Ascending aorta (tissue), 2 donors: ENCODE measurements around the gene OR2T6. TPM values are rescaled to one million over a fixed set of nuclear protein-coding genes. Genes with fewer than 3 reads are reported as not detected.
"Not testable (repeated sequence)": the region's sequence is repeated elsewhere in the genome, so short reads cannot be mapped to it uniquely, and the experiment has no call there.

Experiments used
- DNase-seq, 2 donors: peaks; one replicate each; pipeline ENCODE4 v3.0.0-alpha.2; 2019; ENCODE audit warnings: low spot score in 2 of 2
- H3K27ac ChIP-seq, 2 donors: fragments of 200-600 bp; sonication (generic); one replicate each; pipeline ENCODE4 v1.5.1; 2016 to 2017; ENCODE audit warnings: mild to moderate bottlenecking in 1 of 2
- H3K27me3 ChIP-seq: fragments of 200-600 bp; sonication (generic); one replicate; pipeline ENCODE4 v1.5.1; 2017
- H3K36me3 ChIP-seq, 2 donors: fragments of 200-600 bp; sonication (generic); one replicate each; pipeline ENCODE4 v1.5.1; 2016
- H3K4me1 ChIP-seq, 2 donors: fragments of 200-600 bp; sonication (generic); one replicate each; pipeline ENCODE4 v1.5.1; 2016 to 2017; ENCODE audit warnings: mild to moderate bottlenecking in 1 of 2
- H3K4me3 ChIP-seq, 2 donors: fragments of 200-600 bp; sonication (generic); one replicate each; pipeline ENCODE4 v1.5.1; 2016 to 2017; ENCODE audit warnings: mild to moderate bottlenecking in 1 of 2
- H3K9me3 ChIP-seq, 2 donors: fragments of 200-600 bp; sonication (generic); one replicate each; pipeline ENCODE4 v1.5.1; 2016
- CTCF ChIP-seq, 3 experiments: fragments of 200-600 bp in 2 of 3; fragments of 450-650 bp in 1 of 3; sonication (generic) in 2 of 3; IDR thresholded peaks; one replicate each; pipeline ENCODE4 v1.5.1; 2016 to 2019; ENCODE audit warnings: antibody characterized with exemption in 3 of 3, mild to moderate bottlenecking in 1 of 3, moderate library complexity in 1 of 3
- intact Hi-C: fragments of 100-400 bp; cut with DNase I; formaldehyde crosslinking; loops from one replicate; pipeline ENCODE4 v1.15.1; 2023
- total RNA-seq: library from RNA; depleted of rRNA; stranded (reverse); fragments of >200 nt; gene quantifications from one replicate; pipeline ENCODE4 v1.1.0, GENCODE V29; 2016

Gene OR2T6
- total RNA-seq, 1 donor from 2014 or later, result not detected

- H3K4me3 ChIP-seq, result no peak overlapping the region
Observed at GRCh38 chr1:248417854-248418253, 42.3 kb downstream of the OR2T6 start.

GRCh38 chr1:248421384-248421783 lies 45.8 kb downstream of the OR2T6 start:
- no peaks in the 10 kb centered on the region for H3K27me3 ChIP-seq
- no peak overlapping the region for H3K4me3 ChIP-seq
- no peak overlapping the region for H3K27ac ChIP-seq
- intact Hi-C loops, result no loop called here
- no peak for TF ChIP-seq CTCF (IDR thresholded peaks at IDR 0.05)
- no peaks in the 10 kb centered on the region for H3K36me3 ChIP-seq
- no peak for DNase-seq
- H3K9me3 ChIP-seq, result no peaks in the 10 kb centered on the region
- no peaks in the 10 kb centered on the region for H3K4me1 ChIP-seq

More at GRCh38 chr1:248417854-248418253, 42.3 kb downstream of the OR2T6 start:
- H3K9me3 ChIP-seq, result no peaks in the 10 kb centered on the region
- H3K36me3 ChIP-seq, result no peaks in the 10 kb centered on the region
- no peaks in the 10 kb centered on the region for H3K27me3 ChIP-seq
- no peak for DNase-seq
- no peaks in the 10 kb centered on the region for H3K4me1 ChIP-seq
- no peak overlapping the region for H3K27ac ChIP-seq
- TF ChIP-seq CTCF (IDR thresholded peaks at IDR 0.05), result no peak
- intact Hi-C loops, result no loop called here

- DNase-seq, H3K4me3 ChIP-seq, H3K27me3 ChIP-seq, intact Hi-C loops, H3K9me3 ChIP-seq, H3K4me1 ChIP-seq, H3K27ac ChIP-seq, H3K36me3 ChIP-seq: not testable (repeated sequence)
Observed at GRCh38 chr1:248427526-248428191, 52.1 kb downstream of the OR2T6 start.

- H3K9me3 ChIP-seq, DNase-seq, intact Hi-C loops: not testable (repeated sequence)
Observed at GRCh38 chr1:248428192-248428533, 52.6 kb downstream of the OR2T6 start.

GRCh38 chr1:248431683-248432082 lies 56.1 kb downstream of the OR2T6 start:
- H3K27ac ChIP-seq, intact Hi-C loops, H3K4me3 ChIP-seq, H3K4me1 ChIP-seq, H3K36me3 ChIP-seq, H3K9me3 ChIP-seq, DNase-seq, H3K27me3 ChIP-seq: not testable (repeated sequence)

More at GRCh38 chr1:248428192-248428533, 52.6 kb downstream of the OR2T6 start:
- not testable (repeated sequence) for H3K27me3 ChIP-seq, H3K36me3 ChIP-seq, H3K4me3 ChIP-seq, H3K4me1 ChIP-seq, H3K27ac ChIP-seq

GRCh38 chr1:248432201-248432600 lies 56.7 kb downstream of the OR2T6 start:
- H3K4me3 ChIP-seq, H3K36me3 ChIP-seq, H3K27ac ChIP-seq, H3K9me3 ChIP-seq, H3K4me1 ChIP-seq, DNase-seq, H3K27me3 ChIP-seq, intact Hi-C loops: not testable (repeated sequence)

GRCh38 chr1:248433811-248434415 lies 58.4 kb downstream of the OR2T6 start:
- H3K36me3 ChIP-seq, H3K27me3 ChIP-seq, DNase-seq, intact Hi-C loops, H3K4me1 ChIP-seq, H3K4me3 ChIP-seq, H3K27ac ChIP-seq, H3K9me3 ChIP-seq: not testable (repeated sequence)

GRCh38 chr1:248434913-248435312 lies 59.4 kb downstream of the OR2T6 start:
- intact Hi-C loops, H3K36me3 ChIP-seq, H3K4me1 ChIP-seq, H3K27me3 ChIP-seq, DNase-seq, H3K9me3 ChIP-seq, H3K4me3 ChIP-seq, H3K27ac ChIP-seq: not testable (repeated sequence)

- intact Hi-C loops, result not testable (repeated sequence)
Observed at GRCh38 chr1:248436303-248436702, 60.8 kb downstream of the OR2T6 start.

GRCh38 chr1:248438668-248439067 lies 63.1 kb downstream of the OR2T6 start:
- H3K36me3 ChIP-seq, H3K27me3 ChIP-seq, H3K4me1 ChIP-seq, intact Hi-C loops, H3K4me3 ChIP-seq, H3K9me3 ChIP-seq, H3K27ac ChIP-seq, DNase-seq: not testable (repeated sequence)

More at GRCh38 chr1:248436303-248436702, 60.8 kb downstream of the OR2T6 start:
- DNase-seq, H3K4me1 ChIP-seq, H3K27ac ChIP-seq, H3K9me3 ChIP-seq, H3K36me3 ChIP-seq, H3K27me3 ChIP-seq, H3K4me3 ChIP-seq: not testable (repeated sequence)

GRCh38 chr1:248439283-248439682 lies 63.7 kb downstream of the OR2T6 start:
- H3K9me3 ChIP-seq, H3K4me1 ChIP-seq, intact Hi-C loops, H3K4me3 ChIP-seq, H3K27me3 ChIP-seq, H3K27ac ChIP-seq, DNase-seq, H3K36me3 ChIP-seq: not testable (repeated sequence)
